GM12878 (cell line): ENCODE measurements around the gene EYA4. TPM values are rescaled to one million over a fixed set of nuclear protein-coding genes. Genes with fewer than 3 reads are reported as not detected.

ENCODE experiments used
- ATAC-seq: fragments of 200-7000 bp; cut with Tn5 transposase; 3 replicates; pipeline ENCODE4 v1.9.1; 2020; ENCODE audit warnings: mild to moderate bottlenecking, moderate library complexity
- BruUV-seq: library from RNA; stranded (reverse); fragments of 400-500 nt; replicated peaks from 2 replicates; lab custom pipeline; 2021; lab: Mats Ljungman, UMichigan
- CTCF ChIA-PET: fragments of 300-600 bp; sonication (Branson Sonifier 250); formaldehyde crosslinking; extraction: SDS; loops from one replicate; lab custom pipeline; 2021; ENCODE audit warnings: inconsistent platforms; lab: Yijun Ruan, JAX
- POLR2A ChIA-PET: fragments of 350-600 bp; formaldehyde crosslinking; extraction: SDS; loops from one replicate; lab custom pipeline; 2021; ENCODE audit warnings: inconsistent platforms; lab: Charles Lee
- RAD21 ChIA-PET: fragments of 300-600 bp; sonication (Branson Sonifier 250); formaldehyde crosslinking; loops from one replicate; lab custom pipeline; 2023; ENCODE audit warnings: antibody characterized with exemption; ENCODE audit not compliant: unreplicated experiment; lab: Charles Lee
- SMC1A ChIA-PET: fragments of 300-600 bp; sonication (Branson Sonifier 250); formaldehyde crosslinking; loops from one replicate; lab custom pipeline; 2023; ENCODE audit not compliant: unreplicated experiment, uncharacterized antibody; lab: Charles Lee
- DNase-seq: peaks from one replicate; pipeline ENCODE4 v3.0.0-alpha.2; 2011; ENCODE audit warnings: low read depth, low spot score
- FAIRE-seq: peaks from 3 replicates; lab custom pipeline; 2011; peaks lifted over from hg19 to GRCh38; lab: Jason Lieb, UNC
- H2AFZ ChIP-seq: 2 replicates; pipeline ENCODE4 v1.6.0; 2011; ENCODE audit warnings: low read depth, low read length, control low read depth; ENCODE audit not compliant: control insufficient read depth
- H3K27ac ChIP-seq: 2 replicates; pipeline ENCODE4 v1.5.1; 2011; ENCODE audit warnings: control low read depth; ENCODE audit not compliant: control insufficient read depth, insufficient read depth
- H3K27me3 ChIP-seq, 2 experiments: replicated peaks in 1 of 2; 2 replicates each; pipeline versions ENCODE4 v1.6.0 to v1.6.1; 2011; ENCODE audit warnings: low read length in 1 of 2; ENCODE audit not compliant: control insufficient read depth in 2 of 2, insufficient read depth in 2 of 2
- H3K36me3 ChIP-seq, 2 experiments: 2 replicates each; pipeline ENCODE4 v1.5.1; 2011; ENCODE audit warnings: low read length in 1 of 2; ENCODE audit not compliant: control insufficient read depth in 2 of 2, insufficient read depth in 2 of 2
- H3K4me1 ChIP-seq: 2 replicates; pipeline ENCODE4 v1.6.1; 2011; ENCODE audit warnings: mild to moderate bottlenecking, low read length, moderate library complexity, mixed read lengths; ENCODE audit not compliant: control insufficient read depth, insufficient read depth
- H3K4me2 ChIP-seq: 2 replicates; pipeline ENCODE4 v1.6.0; 2011; ENCODE audit warnings: control low read depth; ENCODE audit not compliant: control insufficient read depth, insufficient read depth
- H3K4me3 ChIP-seq: fragments of 200-600 bp; sonication (generic); 2 replicates; pipeline ENCODE4 v1.5.1; 2016
- H3K79me2 ChIP-seq: 2 replicates; pipeline ENCODE4 v1.6.0; 2011; ENCODE audit warnings: low read length; ENCODE audit not compliant: control insufficient read depth, insufficient read depth
- H3K9ac ChIP-seq: 2 replicates; pipeline ENCODE4 v1.8.0; 2011; ENCODE audit warnings: low read length, control low read depth, mixed read lengths; ENCODE audit not compliant: control insufficient read depth, insufficient read depth
- H3K9me3 ChIP-seq: replicated peaks from 3 replicates; pipeline ENCODE4 v1.5.1; 2011; ENCODE audit warnings: mild to moderate bottlenecking, low read length; ENCODE audit not compliant: control insufficient read depth, insufficient read depth
- H4K20me1 ChIP-seq: 2 replicates; pipeline ENCODE4 v1.6.0; 2011; ENCODE audit not compliant: control insufficient read depth, insufficient read depth
- ATF2 ChIP-seq: IDR thresholded peaks from 2 replicates; pipeline ENCODE4 v1.6.1; 2012; ENCODE audit warnings: low read length, inconsistent platforms
- CTCF ChIP-seq, 3 experiments: IDR thresholded peaks in 2 of 3; conservative IDR thresholded peaks in 1 of 3; 2 replicates each; pipeline ENCODE4 v1.5.1; 2011; ENCODE audit warnings: low read depth in 3 of 3, low read length in 3 of 3, mild to moderate bottlenecking in 3 of 3, control low read depth in 2 of 3, moderate library complexity in 2 of 3, inconsistent platforms in 1 of 3, mixed read lengths in 1 of 3; ENCODE audit not compliant: control insufficient read depth in 2 of 3, insufficient read depth in 1 of 3; ENCODE audit errors: extremely low read depth in 1 of 3
- JUND ChIP-seq: IDR thresholded peaks from 2 replicates; pipeline ENCODE4 v1.6.1; 2012; ENCODE audit warnings: low read depth, mild to moderate bottlenecking, low read length, improper control_type of control experiment, moderate library complexity
- NKRF ChIP-seq: fragments of 450-650 bp; conservative IDR thresholded peaks from 2 replicates; pipeline ENCODE4 v1.6.1; 2017; ENCODE audit warnings: mild to moderate bottlenecking, moderate library complexity
- NR2C2 ChIP-seq: IDR thresholded peaks from 2 replicates; pipeline ENCODE4 v1.6.1; 2011; ENCODE audit warnings: borderline replicate concordance, low read depth; ENCODE audit not compliant: control insufficient read depth, insufficient read length
- RAD21 ChIP-seq: IDR thresholded peaks from 2 replicates; pipeline ENCODE4 v1.6.1; 2011; ENCODE audit warnings: mild to moderate bottlenecking, low read depth, low read length, moderate library complexity; ENCODE audit not compliant: insufficient read depth
- SMC3 ChIP-seq: IDR thresholded peaks from 2 replicates; pipeline ENCODE4 v1.6.1; 2011; ENCODE audit warnings: low read length, improper control_type of control experiment, borderline replicate concordance
- YY1 ChIP-seq: IDR thresholded peaks from 2 replicates; pipeline ENCODE4 v1.6.1; 2011; ENCODE audit warnings: low read depth, mild to moderate bottlenecking, low read length
- WGBS: methylation state at CpG from one replicate; pipeline ENCODE4 v1.1.6; 2016; ENCODE audit warnings: low lambda C conversion rate; ENCODE audit not compliant: insufficient replicate concordance, insufficient coverage; ENCODE audit errors: missing lambda C conversion rate; 5-methylcytosine and 5-hydroxymethylcytosine counted together
- in situ Hi-C: fragments of 300-500 bp; cut with MboI; formaldehyde crosslinking; loops from 9 replicates; pipeline ENCODE4 v1.14.3; 2018; ENCODE audit warnings: mixed read lengths
- intact Hi-C: fragments of 100-400 bp; cut with micrococcal nuclease; formaldehyde crosslinking; loops from one replicate; pipeline ENCODE4 v1.14.2; 2022; ENCODE audit not compliant: unreplicated experiment
- polyA plus RNA-seq, 11 experiments: library from polyadenylated mRNA; depleted of rRNA in 4 of 11; unstranded in 6 of 11; stranded (reverse) in 5 of 11; fragments of >200 nt; fragmentation: Nextera tagmentation in 4 of 11; fragmentation: Illumina TruSeq in 1 of 11; extraction: Ambion mirVana in 4 of 11; extraction: Trizol in 1 of 11; gene quantifications; 1 replicate in 1 of 11; 2 replicates in 10 of 11; pipeline versions ENCODE4 v1.2.1 to v1.2.3, GENCODE V29; 2011 to 2016; ENCODE audit warnings: inconsistent platforms in 2 of 11, missing spikeins in 2 of 11, low read depth in 1 of 11
- total RNA-seq, 4 experiments: library from RNA; depleted of rRNA in 3 of 4; stranded (reverse); fragments of >200 nt in 3 of 4; fragmentation: Illumina TruSeq in 1 of 4; extraction: Trizol in 1 of 4; gene quantifications; 2 replicates each; pipeline versions ENCODE4 v1.2.1 to v1.2.3, GENCODE V29; 2013 to 2021
- TF ChIP-seq, protein P1 (sequence below): fragments of 450-650 bp; IDR thresholded peaks from 2 replicates; pipeline ENCODE4 v1.6.1; 2017; ENCODE audit warnings: mild to moderate bottlenecking, moderate library complexity

The EYA4 gene
- total and polyA plus RNA-seq, 10 of the 15 experiments (the other 5 are each of a cell fraction or from before 2014, with no cell fraction given) = 0.02 TPM; not detected in 9

- H3K4me3 ChIP-seq = no peak overlapping the region
- H3K9ac ChIP-seq = no peak overlapping the region
- peak; percentile 64 for TF ChIP-seq RAD21
- no peak for TF ChIP-seq NKRF
- no peak for TF ChIP-seq NR2C2
- no peak for TF ChIP-seq JUND
- peak; percentile 55; the same call in 1 of the 2 replicates for TF ChIP-seq SMC3
- TF ChIP-seq CTCF (IDR thresholded peaks at IDR 0.05 in 2 of 3, conservative IDR thresholded peaks at IDR 0.05 in 1 of 3; ENCODE audit: control insufficient read depth in 2 of 3, extremely low read depth in 1 of 3, insufficient read depth in 1 of 3, low read depth in 3 of 3, low read length in 3 of 3) = peak; percentile 43 to 62 (median 58); a peak in 5 of 6 replicates
- TF ChIP-seq, protein P1, sequence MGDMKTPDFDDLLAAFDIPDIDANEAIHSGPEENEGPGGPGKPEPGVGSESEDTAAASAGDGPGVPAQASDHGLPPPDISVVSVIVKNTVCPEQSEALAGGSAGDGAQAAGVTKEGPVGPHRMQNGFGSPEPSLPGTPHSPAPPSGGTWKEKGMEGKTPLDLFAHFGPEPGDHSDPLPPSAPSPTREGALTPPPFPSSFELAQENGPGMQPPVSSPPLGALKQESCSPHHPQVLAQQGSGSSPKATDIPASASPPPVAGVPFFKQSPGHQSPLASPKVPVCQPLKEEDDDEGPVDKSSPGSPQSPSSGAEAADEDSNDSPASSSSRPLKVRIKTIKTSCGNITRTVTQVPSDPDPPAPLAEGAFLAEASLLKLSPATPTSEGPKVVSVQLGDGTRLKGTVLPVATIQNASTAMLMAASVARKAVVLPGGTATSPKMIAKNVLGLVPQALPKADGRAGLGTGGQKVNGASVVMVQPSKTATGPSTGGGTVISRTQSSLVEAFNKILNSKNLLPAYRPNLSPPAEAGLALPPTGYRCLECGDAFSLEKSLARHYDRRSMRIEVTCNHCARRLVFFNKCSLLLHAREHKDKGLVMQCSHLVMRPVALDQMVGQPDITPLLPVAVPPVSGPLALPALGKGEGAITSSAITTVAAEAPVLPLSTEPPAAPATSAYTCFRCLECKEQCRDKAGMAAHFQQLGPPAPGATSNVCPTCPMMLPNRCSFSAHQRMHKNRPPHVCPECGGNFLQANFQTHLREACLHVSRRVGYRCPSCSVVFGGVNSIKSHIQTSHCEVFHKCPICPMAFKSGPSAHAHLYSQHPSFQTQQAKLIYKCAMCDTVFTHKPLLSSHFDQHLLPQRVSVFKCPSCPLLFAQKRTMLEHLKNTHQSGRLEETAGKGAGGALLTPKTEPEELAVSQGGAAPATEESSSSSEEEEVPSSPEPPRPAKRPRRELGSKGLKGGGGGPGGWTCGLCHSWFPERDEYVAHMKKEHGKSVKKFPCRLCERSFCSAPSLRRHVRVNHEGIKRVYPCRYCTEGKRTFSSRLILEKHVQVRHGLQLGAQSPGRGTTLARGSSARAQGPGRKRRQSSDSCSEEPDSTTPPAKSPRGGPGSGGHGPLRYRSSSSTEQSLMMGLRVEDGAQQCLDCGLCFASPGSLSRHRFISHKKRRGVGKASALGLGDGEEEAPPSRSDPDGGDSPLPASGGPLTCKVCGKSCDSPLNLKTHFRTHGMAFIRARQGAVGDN = no peak
- no peak for TF ChIP-seq ATF2
- TF ChIP-seq YY1 = no peak
- no peaks in the 10 kb centered on the region for H3K9me3 ChIP-seq
- in situ Hi-C loops = loop anchor here (10.0 to 25.0 kb wide), 3 partner anchors 369 to 589 kb away; no protein-coding TSS in a partner anchor
- peaks cover 0 to 2% of the 10 kb centered on the region in 2 experiments; a peak in 1 of 4 replicates for H3K27me3 ChIP-seq
- SMC1A ChIA-PET = no interaction called here
- H3K4me1 ChIP-seq = no peaks in the 10 kb centered on the region
- no TSS peak for BruUV-seq
- POLR2A ChIA-PET = no interaction called here
- intact Hi-C loops = loop anchor here (2.0 to 10.0 kb wide), 4 partner anchors 269 to 723 kb away; no protein-coding TSS in a partner anchor
- DNase-seq (no peak), ATAC-seq (peak; percentile 79), FAIRE-seq (no peak)
- WGBS = 0% methylated on average over 4 of the region's 4 CpGs
- no peak overlapping the region for H3K27ac ChIP-seq
- H4K20me1 ChIP-seq = no peaks in the 10 kb centered on the region
- RAD21 ChIA-PET = no interaction called here
- CTCF ChIA-PET = no interaction called here
- H2AFZ ChIP-seq = no peak overlapping the region
- H3K36me3 ChIP-seq = no peaks in the 10 kb centered on the region
- H3K4me2 ChIP-seq = no peak overlapping the region
- no peaks in the 10 kb centered on the region for H3K79me2 ChIP-seq
Measured at GRCh38 chr6:133553652-133554051, 312.5 kb downstream of the EYA4 start.
